H1 (cell line): ENCODE data around the gene TNPO3. TPM values are rescaled to one million over a fixed set of nuclear protein-coding genes. Genes with fewer than 3 reads are reported as not detected.

Experiments used
- CTCF ChIA-PET: fragments of 300-600 bp; sonication (Branson Sonifier 250); formaldehyde crosslinking; loops from one replicate; lab custom pipeline; 2021; ENCODE audit not compliant: partially characterized antibody; lab: Charles Lee
- POLR2A ChIA-PET: fragments of 300-600 bp; sonication (Branson Sonifier 250); formaldehyde crosslinking; loops from one replicate; lab custom pipeline; 2021; ENCODE audit warnings: inconsistent platforms; ENCODE audit not compliant: partially characterized antibody; lab: Charles Lee
- DNase-seq, 2 experiments: peaks; one replicate each; pipeline versions ENCODE4 v3.0.0 to v3.0.0-alpha.2; 2010 to 2022; ENCODE audit warnings: low spot score in 2 of 2, low read depth in 1 of 2, mixed read lengths in 1 of 2
- FAIRE-seq: peaks from 2 replicates; lab custom pipeline; 2011; peaks lifted over from hg19 to GRCh38; lab: Jason Lieb, UNC
- H2AFZ ChIP-seq: 2 replicates; pipeline ENCODE4 v1.8.1; 2012; ENCODE audit warnings: low read length, inconsistent platforms
- H2AK5ac ChIP-seq: 2 replicates; pipeline ENCODE4 v1.6.1; 2013; ENCODE audit warnings: low read depth, low read length
- H2BK120ac ChIP-seq: replicated peaks from 2 replicates; pipeline ENCODE3; 2013; ENCODE audit warnings: low read depth, low read length, inconsistent platforms
- H2BK12ac ChIP-seq: 2 replicates; pipeline ENCODE4 v1.6.1; 2013; ENCODE audit warnings: low read depth, low read length
- H2BK15ac ChIP-seq: 2 replicates; pipeline ENCODE4 v1.6.1; 2013; ENCODE audit warnings: low read length
- H2BK20ac ChIP-seq: 2 replicates; pipeline ENCODE4 v1.6.1; 2013; ENCODE audit warnings: low read length
- H2BK5ac ChIP-seq: 2 replicates; pipeline ENCODE4 v1.6.1; 2013; ENCODE audit warnings: low read depth, low read length
- H3K14ac ChIP-seq: 2 replicates; pipeline ENCODE4 v1.6.1; 2013; ENCODE audit warnings: inconsistent platforms; ENCODE audit not compliant: insufficient read length
- H3K18ac ChIP-seq: 2 replicates; pipeline ENCODE4 v1.6.1; 2013; ENCODE audit warnings: low read length; ENCODE audit errors: extremely low read depth
- H3K23ac ChIP-seq: 2 replicates; pipeline ENCODE4 v1.6.1; 2013; ENCODE audit warnings: inconsistent platforms; ENCODE audit not compliant: insufficient read length
- H3K23me2 ChIP-seq: 2 replicates; pipeline ENCODE4 v1.6.1; 2013; ENCODE audit warnings: low read depth, low read length
- H3K27ac ChIP-seq: 2 replicates; pipeline ENCODE4 v1.6.1; 2011; ENCODE audit warnings: low read depth, low read length, inconsistent platforms
- H3K27me3 ChIP-seq, 4 experiments: replicated peaks in 1 of 4; 1 replicate in 1 of 4; 2 replicates in 3 of 4; pipeline versions ENCODE4 v1.6.1 to v1.8.1; 2011 to 2013; ENCODE audit warnings: low read length in 3 of 4, mild to moderate bottlenecking in 3 of 4, inconsistent platforms in 2 of 4, mixed read lengths in 2 of 4, moderate library complexity in 1 of 4; ENCODE audit not compliant: control insufficient read depth in 3 of 4, insufficient read depth in 3 of 4; ENCODE audit errors: extremely low read depth in 1 of 4
- H3K36me3 ChIP-seq, 4 experiments: 2 replicates each; pipeline versions ENCODE4 v1.6.1 to v1.8.1; 2011 to 2013; ENCODE audit warnings: mild to moderate bottlenecking in 4 of 4, low read length in 3 of 4, moderate library complexity in 2 of 4, control low read depth in 1 of 4, inconsistent platforms in 1 of 4; ENCODE audit not compliant: insufficient read depth in 4 of 4, control insufficient read depth in 2 of 4
- H3K4ac ChIP-seq: replicated peaks from 2 replicates; pipeline ENCODE3; 2013; ENCODE audit warnings: low read length, low read depth, mixed read lengths, inconsistent platforms; ENCODE audit not compliant: insufficient read length
- H3K4me1 ChIP-seq, 4 experiments: replicated peaks in 1 of 4; 1 replicate in 1 of 4; 2 replicates in 3 of 4; pipeline versions ENCODE4 v1.6.1 to v1.8.1; 2011 to 2013; ENCODE audit warnings: low read length in 3 of 4, inconsistent platforms in 2 of 4, mixed read lengths in 1 of 4; ENCODE audit not compliant: insufficient read depth in 4 of 4, control insufficient read depth in 3 of 4
- H3K4me2 ChIP-seq, 2 experiments: 2 replicates each; pipeline versions ENCODE4 v1.6.1 to v1.8.1; 2011 to 2013; ENCODE audit warnings: low read depth in 2 of 2, low read length in 2 of 2, control low read depth in 1 of 2, inconsistent platforms in 1 of 2, mild to moderate bottlenecking in 1 of 2; ENCODE audit not compliant: insufficient read depth in 1 of 2
- H3K4me3 ChIP-seq, 4 experiments: fragments of 200-600, 300-600 bp in 1 of 4; sonication (generic), shearing (Covaris generic), sonication (Bioruptor Twin) in 1 of 4; 2 replicates each; pipeline versions ENCODE4 v1.5.1 to v1.8.1; 2011 to 2016; ENCODE audit warnings: low read length in 4 of 4, low read depth in 3 of 4, control low read depth in 2 of 4, inconsistent platforms in 2 of 4, mild to moderate bottlenecking in 2 of 4, mixed read lengths in 1 of 4, moderate library complexity in 1 of 4; ENCODE audit not compliant: insufficient read depth in 2 of 4; ENCODE audit errors: extremely low read depth in 1 of 4
- H3K56ac ChIP-seq: replicated peaks from 2 replicates; pipeline ENCODE3; 2013; ENCODE audit warnings: low read depth, mild to moderate bottlenecking, mixed read lengths, low read length, inconsistent platforms; ENCODE audit not compliant: insufficient read length
- H3K79me1 ChIP-seq: 2 replicates; pipeline ENCODE4 v1.6.1; 2013; ENCODE audit warnings: low read depth, low read length, control low read depth
- H3K79me2 ChIP-seq, 2 experiments: 2 replicates each; pipeline versions ENCODE4 v1.6.1 to v1.8.1; 2012 to 2013; ENCODE audit warnings: low read length in 2 of 2, mild to moderate bottlenecking in 2 of 2, inconsistent platforms in 1 of 2; ENCODE audit not compliant: insufficient read depth in 2 of 2, control insufficient read depth in 1 of 2
- H3K9ac ChIP-seq, 4 experiments: replicated peaks in 1 of 4; 1 replicate in 1 of 4; 2 replicates in 3 of 4; pipeline versions ENCODE4 v1.6.1 to v1.8.1; 2011 to 2013; ENCODE audit warnings: low read depth in 3 of 4, low read length in 3 of 4, control low read depth in 2 of 4, mild to moderate bottlenecking in 2 of 4, moderate library complexity in 2 of 4, inconsistent platforms in 1 of 4; ENCODE audit errors: extremely low read depth in 1 of 4
- H3K9me3 ChIP-seq, 2 experiments: 2 replicates each; pipeline versions ENCODE4 v1.6.1 to v1.8.1; 2012 to 2013; ENCODE audit warnings: mild to moderate bottlenecking in 2 of 2, moderate library complexity in 2 of 2, control low read depth in 1 of 2, inconsistent platforms in 1 of 2, low read depth in 1 of 2, low read length in 1 of 2, mixed read lengths in 1 of 2; ENCODE audit not compliant: insufficient read depth in 2 of 2
- H4K20me1 ChIP-seq, 2 experiments: replicated peaks in 1 of 2; 2 replicates each; pipeline versions ENCODE3 to v1.8.1; 2011 to 2013; ENCODE audit warnings: inconsistent platforms in 2 of 2, low read length in 2 of 2, mild to moderate bottlenecking in 1 of 2; ENCODE audit not compliant: insufficient read depth in 2 of 2, control insufficient read depth in 1 of 2
- H4K5ac ChIP-seq: 2 replicates; pipeline ENCODE4 v1.6.1; 2013; ENCODE audit warnings: low read length, low read depth, mixed read lengths, inconsistent platforms; ENCODE audit not compliant: insufficient read length
- H4K8ac ChIP-seq: 2 replicates; pipeline ENCODE4 v1.8.0; 2013; ENCODE audit warnings: mild to moderate bottlenecking, moderate library complexity, low read length, inconsistent platforms; ENCODE audit not compliant: insufficient read depth; ENCODE audit errors: extremely low read depth
- H4K91ac ChIP-seq: replicated peaks from 2 replicates; pipeline ENCODE3; 2013; ENCODE audit warnings: low read length, mixed read lengths, inconsistent platforms; ENCODE audit not compliant: insufficient read length
- POLR2A ChIP-seq, 2 experiments: IDR thresholded peaks; 1 replicate in 1 of 2; 2 replicates in 1 of 2; pipeline ENCODE4 v1.6.1; 2011; ENCODE audit warnings: low read depth in 2 of 2, low read length in 2 of 2, mild to moderate bottlenecking in 2 of 2; ENCODE audit errors: control extremely low read depth in 1 of 2
- RFX5 ChIP-seq: IDR thresholded peaks from 2 replicates; pipeline ENCODE4 v1.6.1; 2011; ENCODE audit warnings: low read depth, low read length, improper control_type of control experiment, borderline replicate concordance
- WGBS, 2 experiments: shearing (Covaris generic) in 1 of 2; methylation state at CpG; one replicate each; pipeline versions ENCODE4 v1.1.6 to v1.1.7; 2013 to 2015; ENCODE audit warnings: low lambda C conversion rate in 2 of 2, mixed read lengths in 2 of 2, inconsistent platforms in 1 of 2, low coverage in 1 of 2, missing lambda C conversion rate in 1 of 2; ENCODE audit not compliant: insufficient replicate concordance in 2 of 2, insufficient coverage in 1 of 2, insufficient read length in 1 of 2; ENCODE audit errors: extremely low coverage in 1 of 2, missing lambda C conversion rate in 1 of 2; 5-methylcytosine and 5-hydroxymethylcytosine counted together
- polyA plus RNA-seq, 7 experiments: library from polyadenylated mRNA; depleted of rRNA in 3 of 7; stranded (reverse) in 5 of 7; unstranded in 2 of 7; fragments of >200 nt in 5 of 7; fragments of 200-250 nt in 2 of 7; gene quantifications; 1 replicate in 5 of 7; 2 replicates in 1 of 7; 4 replicates in 1 of 7; pipeline versions ENCODE4 v1.2.1 to v1.2.3, GENCODE V29; 2011 to 2013; ENCODE audit warnings: missing spikeins in 2 of 7, mixed read lengths in 2 of 7
- total RNA-seq: library from RNA; stranded (reverse); fragmentation: NEBNext Ultra II Directional; extraction: Animal tissue kit (Norgen Biotek cat#: 25700); gene quantifications from 2 replicates; pipeline ENCODE4 v1.2.1, GENCODE V29; 2021

Gene TNPO3
- total and polyA plus RNA-seq, 2 of the 8 experiments (the other 6 are each of a cell fraction or from before 2014, with no cell fraction given): 67.6 to 99.2 TPM

- Histone ChIP-seq H3K23me2 (peaks cover 3% of the 10 kb centered on the region; the same call in 1 of the 2 replicates), H3K27ac (peak overlapping the region; percentile 96), H4K20me1 (peaks cover 3 to 4% of the 10 kb centered on the region in 2 experiments), H3K23ac (no peak overlapping the region), H3K4ac (no peak overlapping the region), H4K8ac (no peak overlapping the region), H3K56ac (no peak overlapping the region), H3K4me2 (peak overlapping the region; percentile 74 to 94), H3K18ac (peak overlapping the region; percentile 88; the same call in 1 of the 2 replicates), H2BK120ac (no peak overlapping the region), H2BK12ac (no peak overlapping the region), H2AFZ (peak overlapping the region; percentile 57; the same call in 1 of the 2 replicates), H3K4me3 (peak overlapping the region; percentile 83 to 99 (median 92)), H3K27me3 (no peaks in the 10 kb centered on the region), H4K91ac (peak overlapping the region; percentile 38), H2BK5ac (peak overlapping the region; percentile 98), H4K5ac (peak overlapping the region; percentile 76), H3K9me3 (no peaks in the 10 kb centered on the region), H3K36me3 (no peaks in the 10 kb centered on the region), H2AK5ac (no peak overlapping the region), H2BK15ac (no peak overlapping the region), H3K14ac (no peak overlapping the region), H3K79me1 (no peaks in the 10 kb centered on the region), H2BK20ac (no peak overlapping the region), H3K79me2 (peaks cover 12 to 42% of the 10 kb centered on the region in 2 experiments), H3K4me1 (no peaks in the 10 kb centered on the region; a peak in 1 of 7 replicates), H3K9ac (peak overlapping the region in 3 of 4 experiments; percentile 80 to 95 (median 94); a peak in 6 of 7 replicates)
- no peak for TF ChIP-seq RFX5
- peak in 1 of 2 experiments; percentile 8; a peak in 1 of 3 replicates for TF ChIP-seq POLR2A (IDR thresholded peaks at IDR 0.05; ENCODE audit: control extremely low read depth in 1 of 2, low read depth in 2 of 2, low read length in 2 of 2)
- no peak for FAIRE-seq
- 19% methylated on average over 9 of the region's 9 CpGs; no CpG with 5 or more reads in 1 of the 2 experiments for WGBS, 2 experiments
- POLR2A ChIA-PET: interaction anchor here (0.9 to 4.6 kb wide), 25 partner anchors 9 to 278 kb away, joined by 3 to 94 read pairs (median 5); partner anchors contain the start of genes ATP6V1F and KCP
- no peak for DNase-seq
- CTCF ChIA-PET: interaction anchor here (1.0 to 2.2 kb wide), 8 partner anchors 10 to 155 kb away, joined by 3 to 13 read pairs (median 4); no protein-coding TSS in a partner anchor
Measured at GRCh38 chr7:129055294-129055816, 444 bp upstream of the TNPO3 start.
